Glutamatergic neuron (in vitro differentiated cells): ENCODE results near the gene KRTAP10-2. TPM values are rescaled to one million over a fixed set of nuclear protein-coding genes. Genes with fewer than 3 reads are reported as not detected.
"Not testable (repeated sequence)": the region's sequence is repeated elsewhere in the genome, so short reads cannot be mapped to it uniquely, and the experiment has no call there.

Experiments used
- DNase-seq: peaks from one replicate; pipeline ENCODE4 v3.0.0; 2022
- H3K27ac Mint-ChIP-seq: one replicate; pipeline ENCODE4 v1.8.0; 2020; ENCODE audit warnings: mild to moderate bottlenecking, mixed read lengths, inconsistent platforms; ENCODE audit not compliant: unreplicated experiment
- H3K27me3 Mint-ChIP-seq: one replicate; pipeline ENCODE4 v1.8.0; 2020; ENCODE audit warnings: mild to moderate bottlenecking, moderate library complexity, mixed read lengths, inconsistent platforms; ENCODE audit not compliant: unreplicated experiment
- H3K36me3 Mint-ChIP-seq: one replicate; pipeline ENCODE4 v1.8.0; 2020; ENCODE audit warnings: mild to moderate bottlenecking, mixed read lengths, inconsistent platforms; ENCODE audit not compliant: unreplicated experiment
- H3K4me1 Mint-ChIP-seq: one replicate; pipeline ENCODE4 v1.8.0; 2020; ENCODE audit warnings: mild to moderate bottlenecking, low read depth, mixed read lengths, inconsistent platforms; ENCODE audit not compliant: unreplicated experiment
- H3K4me3 Mint-ChIP-seq: one replicate; pipeline ENCODE4 v1.8.0; 2020; ENCODE audit warnings: mild to moderate bottlenecking, mixed read lengths, inconsistent platforms; ENCODE audit not compliant: unreplicated experiment
- H3K9me3 Mint-ChIP-seq: one replicate; pipeline ENCODE4 v1.8.0; 2020; ENCODE audit warnings: mild to moderate bottlenecking, moderate library complexity, mixed read lengths, inconsistent platforms; ENCODE audit not compliant: unreplicated experiment
- CTCF ChIP-seq: fragments of 200-600 bp; sonication (generic); IDR thresholded peaks from one replicate; pipeline ENCODE4 v1.5.0; 2021; ENCODE audit not compliant: partially characterized antibody, unreplicated experiment
- total RNA-seq: library from RNA; stranded (reverse); fragmentation: NEBNext Ultra II Directional; extraction: Animal tissue kit (Norgen Biotek cat#: 25700); gene quantifications from one replicate; pipeline ENCODE4 v1.2.1, GENCODE V29; 2021; ENCODE audit not compliant: unreplicated experiment

KRTAP10-2 gene
- total RNA-seq, 1 donor from 2014 or later: not detected

- Mint-ChIP-seq H3K27me3 (peaks cover 9% of the 10 kb centered on the region), H3K4me1 (peaks cover 7% of the 10 kb centered on the region), H3K9me3 (peaks cover 12% of the 10 kb centered on the region), H3K27ac (peak within 1 kb of the TSS; percentile 71), H3K4me3 (no peak within 1 kb of the TSS), H3K36me3 (peaks cover 9% of the 10 kb centered on the region)
- no peak for DNase-seq
- no peak for TF ChIP-seq CTCF
Measured at GRCh38 chr21:44558695-44559094, 7.4 kb upstream of the KRTAP10-2 start, which contains the start of gene KRTAP10-3. Gene KRTAP10-3 (minus strand): TSS chr21:44558795. CDS start chr21:44558715, 80 bp downstream.

- H3K4me1 Mint-ChIP-seq, DNase-seq, H3K27me3 Mint-ChIP-seq, H3K36me3 Mint-ChIP-seq, H3K4me3 Mint-ChIP-seq: not testable (repeated sequence)
- Mint-ChIP-seq H3K27ac (peak overlapping the region; percentile 29), H3K9me3 (peaks cover 12% of the 10 kb centered on the region)
Measured at GRCh38 chr21:44558329-44558675, 7.0 kb upstream of the KRTAP10-2 start.

GRCh38 chr21:44557491-44558328 is 6.4 kb upstream of the KRTAP10-2 start:
- Mint-ChIP-seq H3K27ac (peak overlapping the region; percentile 71), H3K4me3 (no peak overlapping the region), H3K27me3 (peaks cover 10% of the 10 kb centered on the region), H3K36me3 (peaks cover 9% of the 10 kb centered on the region), H3K4me1 (peaks cover 7% of the 10 kb centered on the region), H3K9me3 (peaks cover 12% of the 10 kb centered on the region)
- DNase-seq: no peak
- TF ChIP-seq CTCF: no peak

- peaks cover 11% of the 10 kb centered on the region for H3K27me3 Mint-ChIP-seq
- TF ChIP-seq CTCF: no peak
- H3K27ac Mint-ChIP-seq: no peak overlapping the region
- peaks cover 12% of the 10 kb centered on the region for H3K9me3 Mint-ChIP-seq
- no peak overlapping the region for H3K4me3 Mint-ChIP-seq
- H3K4me1 Mint-ChIP-seq: peaks cover 7% of the 10 kb centered on the region
- DNase-seq: no peak
- peaks cover 9% of the 10 kb centered on the region for H3K36me3 Mint-ChIP-seq
Measured at GRCh38 chr21:44556879-44557278, 5.6 kb upstream of the KRTAP10-2 start.

- H3K4me1 Mint-ChIP-seq: peaks cover 12% of the 10 kb centered on the region
- peaks cover 16% of the 10 kb centered on the region for H3K9me3 Mint-ChIP-seq
- DNase-seq: no peak
- no peak for TF ChIP-seq CTCF
- peaks cover 22% of the 10 kb centered on the region for H3K27me3 Mint-ChIP-seq
- peaks cover 9% of the 10 kb centered on the region for H3K36me3 Mint-ChIP-seq
- H3K27ac Mint-ChIP-seq: no peak overlapping the region
- H3K4me3 Mint-ChIP-seq: no peak overlapping the region
Measured at GRCh38 chr21:44555200-44555875, 4.0 kb upstream of the KRTAP10-2 start.
